HG02970 (cell line): ENCODE results near the gene SFPQ.
A peak's percentile ranks its signal among the peaks of the same experiment; 100 is the strongest.
"Not testable (repeated sequence)": the region's sequence is repeated elsewhere in the genome, so short reads cannot be mapped to it uniquely, and the experiment has no call there.

ENCODE experiments used
- ATAC-seq: cut with Tn5 transposase; IDR thresholded peaks from one replicate; pipeline ENCODE4 v1.9.1; 2021; ENCODE audit warnings: mild to moderate bottlenecking, moderate library complexity, moderate number of reproducible peaks; ENCODE audit not compliant: unreplicated experiment, low FRiP score

SFPQ gene

GRCh38 chr1:35192853-35193664, at the start of gene SFPQ:
SFPQ (minus strand) TSS chr1:35193145; CDS start chr1:35193049, 96 bp downstream.
- ATAC-seq: peak; percentile 88

- not testable (repeated sequence) for ATAC-seq
Observed at GRCh38 chr1:35236772-35237171, 43.8 kb upstream of the SFPQ start.

- ATAC-seq: no peak
Observed at GRCh38 chr1:35231287-35231686, 38.3 kb upstream of the SFPQ start.

- no peak for ATAC-seq
Observed at GRCh38 chr1:35229587-35230360, 36.8 kb upstream of the SFPQ start.

- ATAC-seq: no peak
Observed at GRCh38 chr1:35226546-35226945, 33.6 kb upstream of the SFPQ start.

- no peak for ATAC-seq
Observed at GRCh38 chr1:35223084-35223630, 30.2 kb upstream of the SFPQ start.

GRCh38 chr1:35222322-35223083, 29.6 kb upstream of the SFPQ start:
- no peak for ATAC-seq

- ATAC-seq: no peak
Observed at GRCh38 chr1:35220976-35221375, 28.0 kb upstream of the SFPQ start.

- ATAC-seq: no peak
Observed at GRCh38 chr1:35215346-35215745, 22.4 kb upstream of the SFPQ start.

GRCh38 chr1:35211120-35211414, 18.1 kb upstream of the SFPQ start:
- ATAC-seq: no peak

- ATAC-seq: no peak
Observed at GRCh38 chr1:35210321-35211119, 17.6 kb upstream of the SFPQ start.

GRCh38 chr1:35203295-35203694, 10.3 kb upstream of the SFPQ start:
- no peak for ATAC-seq

GRCh38 chr1:35202048-35202719, 9.2 kb upstream of the SFPQ start:
- no peak for ATAC-seq

- no peak for ATAC-seq
Observed at GRCh38 chr1:35201631-35202030, 8.7 kb upstream of the SFPQ start.

- ATAC-seq: peak; percentile 37
Observed at GRCh38 chr1:35192056-35192852, 691 bp downstream of the SFPQ start.

- ATAC-seq: no peak
Observed at GRCh38 chr1:35191429-35192055, 1.4 kb downstream of the SFPQ start.

- no peak for ATAC-seq
Observed at GRCh38 chr1:35190784-35191183, 2.2 kb downstream of the SFPQ start.
